ENCODE measurements around the gene SRP68.

The SRP68 gene

DNA sequence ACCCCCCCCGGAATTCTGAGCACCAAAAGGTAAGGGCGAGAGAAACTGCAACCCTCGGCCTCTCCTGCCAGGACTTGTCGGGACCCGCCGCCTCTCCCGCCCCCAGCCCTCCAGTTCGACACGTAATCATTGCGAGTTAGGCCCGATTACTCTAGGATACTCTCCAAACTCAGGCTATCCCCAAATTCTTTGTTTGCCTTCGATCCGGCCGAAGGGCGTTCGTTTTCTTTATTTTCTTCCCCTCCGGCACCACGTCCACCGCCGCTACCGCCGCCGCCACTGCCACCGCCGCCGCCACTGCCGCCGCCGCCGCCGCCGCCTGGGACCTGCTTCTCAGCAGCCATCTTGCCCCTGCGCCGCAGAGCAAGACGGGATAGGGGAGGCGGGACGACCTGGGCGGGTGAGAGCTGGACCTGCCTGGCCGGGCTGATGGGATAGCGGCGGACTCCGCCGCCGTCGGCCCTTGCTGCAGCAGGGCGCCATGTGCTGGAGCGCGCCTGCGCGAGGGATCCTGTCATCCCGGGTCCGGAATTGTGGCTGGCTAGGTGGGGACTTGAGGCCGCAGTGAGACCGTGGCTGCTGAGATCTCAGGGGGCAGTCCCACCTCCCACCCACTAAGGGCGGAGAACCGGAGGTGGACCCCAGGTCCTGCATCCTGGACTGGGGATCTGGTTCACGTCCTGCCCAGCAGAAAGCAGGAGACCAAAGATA, at the start of gene SRP68:
Gene SRP68, minus strand, starts transcription at position 370 of the 711 bp plus-strand sequence. Its CDS starts 26 bp downstream, at position 344.
- DNase-seq (ENCODE audit: low read depth, low spot score) = peak; percentile 94

- peak; percentile 53 for DNase-seq (ENCODE audit: low read depth, low spot score)
Observed at GRCh38 chr17:76121932-76122430, 49.7 kb upstream of the SRP68 start.

GRCh38 chr17:76120658-76121008, 48.3 kb upstream of the SRP68 start:
- DNase-seq (ENCODE audit: low read depth, low spot score) = peak; percentile 23

GRCh38 chr17:76119409-76120371, 47.4 kb upstream of the SRP68 start:
- peak; percentile 30 for DNase-seq (ENCODE audit: low read depth, low spot score)

GRCh38 chr17:76115138-76115754, 42.9 kb upstream of the SRP68 start:
- no peak for DNase-seq (ENCODE audit: low read depth, low spot score)

DNA sequence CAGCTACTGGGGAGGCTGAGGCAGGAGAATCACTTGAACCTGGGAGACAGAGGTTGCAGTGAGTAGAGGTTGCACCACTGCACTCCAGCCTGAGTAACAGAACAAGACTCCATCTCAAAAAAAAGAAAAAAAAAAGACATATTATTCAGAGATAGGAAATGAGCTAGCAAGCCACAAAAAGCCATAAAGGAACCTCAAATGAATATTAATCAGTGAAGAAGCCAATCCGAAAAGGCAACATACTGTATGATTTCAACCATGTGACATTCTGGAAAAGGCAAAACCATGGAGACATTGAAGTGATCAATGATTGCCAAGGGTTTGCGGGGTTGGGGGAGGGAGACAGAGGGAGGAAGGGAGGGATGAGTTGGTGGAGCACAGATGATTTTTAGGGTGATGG, 39.6 kb upstream of the SRP68 start:
- DNase-seq (ENCODE audit: low read depth, low spot score) = no peak

DNA sequence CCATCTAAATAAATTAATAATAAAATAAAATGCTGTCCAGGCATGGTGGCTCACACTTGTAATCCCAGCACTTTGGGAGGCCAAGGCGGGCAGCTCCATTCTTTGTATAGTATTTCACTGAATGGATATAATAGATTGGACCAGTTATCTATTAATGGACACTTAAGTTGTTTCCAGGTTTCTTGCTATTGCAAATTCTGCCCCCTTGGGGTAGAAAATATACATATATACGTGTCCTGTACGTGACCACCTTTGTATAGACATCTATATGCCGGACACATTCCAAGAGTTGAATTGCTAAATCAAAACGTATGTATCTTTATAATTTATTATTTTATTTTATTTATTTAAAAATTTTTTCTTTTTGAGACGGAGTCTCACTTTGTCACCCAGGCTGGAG, 35.2 kb upstream of the SRP68 start:
- DNase-seq (ENCODE audit: low read depth, low spot score) = no peak

DNA sequence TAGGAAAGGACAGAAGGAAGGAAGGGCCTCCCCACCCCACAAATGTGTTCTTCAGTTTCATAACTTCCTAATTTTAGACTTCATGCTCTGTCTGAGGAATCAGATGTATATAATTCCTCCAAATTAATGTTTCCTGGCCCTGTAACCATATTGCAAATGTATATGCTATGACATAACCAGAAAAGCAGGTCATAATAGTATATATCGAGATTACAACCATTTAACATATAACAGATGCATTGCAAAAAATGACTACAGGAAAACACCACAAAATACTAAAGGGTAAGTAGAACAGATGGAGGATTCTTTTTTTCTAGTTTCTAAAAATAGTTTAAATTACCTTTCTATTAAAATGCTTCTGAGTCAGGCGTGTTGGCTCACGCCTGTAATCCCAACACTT, 34.4 kb upstream of the SRP68 start:
- no peak for DNase-seq (ENCODE audit: low read depth, low spot score)

GRCh38 chr17:76104896-76105231, 32.5 kb upstream of the SRP68 start:
- no peak for DNase-seq (ENCODE audit: low read depth, low spot score)

GRCh38 chr17:76104140-76104895, 32.0 kb upstream of the SRP68 start:
- no peak for DNase-seq (ENCODE audit: low read depth, low spot score)

GRCh38 chr17:76103274-76104139, 31.2 kb upstream of the SRP68 start, which contains the start of gene EXOC7:
TSS of gene EXOC7 (minus strand) at chr17:76103787. CDS start at chr17:76103692, 95 bp downstream.
- peak; percentile 94 for DNase-seq (ENCODE audit: low read depth, low spot score)

- DNase-seq (ENCODE audit: low read depth, low spot score) = no peak
Observed at GRCh38 chr17:76102944-76103273, 30.6 kb upstream of the SRP68 start.

GRCh38 chr17:76097716-76098295, 25.5 kb upstream of the SRP68 start:
- no peak for DNase-seq (ENCODE audit: low read depth, low spot score)

- DNase-seq (ENCODE audit: low read depth, low spot score) = no peak
Observed at GRCh38 chr17:76095943-76096342, 23.6 kb upstream of the SRP68 start.

- no peak for DNase-seq (ENCODE audit: low read depth, low spot score)
Observed at GRCh38 chr17:76094046-76094445, 21.7 kb upstream of the SRP68 start.

DNA sequence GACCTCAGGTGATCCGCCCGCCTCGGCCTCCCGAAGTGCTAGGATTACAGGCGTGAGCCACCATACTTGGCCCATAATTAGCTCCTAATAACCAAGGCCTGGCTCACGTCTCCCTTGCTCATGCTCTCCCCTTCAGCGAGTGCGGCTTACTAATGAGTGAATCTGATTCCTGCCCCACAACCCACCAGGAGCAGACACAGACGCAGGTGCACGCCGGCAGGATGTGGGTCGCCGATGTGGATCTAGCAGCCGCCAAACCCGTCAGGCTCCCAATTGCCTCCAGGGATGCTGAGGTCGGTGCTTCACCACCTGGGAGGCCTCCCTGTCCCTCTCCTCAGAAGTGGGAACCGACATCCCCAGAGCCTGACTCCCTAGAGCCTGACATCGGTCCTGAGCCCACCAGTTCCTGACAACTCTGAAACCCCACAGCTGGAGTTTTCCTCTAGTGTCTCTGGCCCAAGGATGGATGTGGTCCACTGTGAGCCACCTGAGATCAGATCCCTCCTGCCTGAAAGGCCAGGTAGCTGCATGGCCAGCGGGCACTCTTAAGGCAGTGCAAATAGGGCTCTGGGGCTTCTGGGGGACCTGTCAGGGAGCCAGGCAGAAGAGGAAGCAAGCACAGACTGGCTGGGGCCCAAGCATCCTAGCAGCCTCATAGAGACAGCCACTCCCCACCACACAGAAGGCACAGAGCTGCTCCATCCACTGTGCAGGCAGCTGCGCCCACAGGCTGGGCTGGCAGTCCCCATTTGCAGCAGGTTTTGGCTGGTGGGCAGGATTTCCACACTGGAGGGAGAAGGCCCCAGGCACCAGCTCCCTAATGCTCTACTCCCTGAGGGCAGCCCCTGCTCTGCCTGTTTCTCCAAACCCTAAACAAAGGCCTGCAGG, 20.5 kb upstream of the SRP68 start:
- no peak for DNase-seq (ENCODE audit: low read depth, low spot score)

- DNase-seq (ENCODE audit: low read depth, low spot score) = no peak
Observed at GRCh38 chr17:76091526-76092286, 19.4 kb upstream of the SRP68 start.

GRCh38 chr17:76090517-76091129, 18.3 kb upstream of the SRP68 start:
- no peak for DNase-seq (ENCODE audit: low read depth, low spot score)

Measured in ELF-1 (cell line).